Smooth muscle cell (in vitro differentiated cells): Measurements from ENCODE around the gene LRIT2. TPM values are rescaled to one million over a fixed set of nuclear protein-coding genes. Genes with fewer than 3 reads are reported as not detected.

Experiments used
- DNase-seq: peaks from one replicate; lab custom pipeline; 2025; ENCODE audit not compliant: unreplicated experiment; lab: John Stamatoyannopoulos, UW
- H2AFZ ChIP-seq: fragments of 200-600 bp; sonication (generic); 2 replicates; pipeline ENCODE4 v1.6.0; 2016; ENCODE audit warnings: antibody characterized with exemption, low read depth, mild to moderate bottlenecking
- H3F3A ChIP-seq: fragments of 200-600 bp; sonication (generic); 2 replicates; pipeline ENCODE4 v1.6.0; 2017; ENCODE audit warnings: antibody characterized with exemption, low read depth
- H3K27ac ChIP-seq: fragments of 200-600 bp; sonication (generic); 2 replicates; pipeline ENCODE4 v1.5.1; 2016; ENCODE audit warnings: low read depth, mild to moderate bottlenecking
- H3K27me3 ChIP-seq: fragments of 200-600 bp; sonication (generic); 2 replicates; pipeline ENCODE4 v1.6.1; 2016; ENCODE audit warnings: low read depth, mild to moderate bottlenecking
- H3K36me3 ChIP-seq: fragments of 200-600 bp; sonication (generic); 2 replicates; pipeline ENCODE4 v1.5.1; 2016; ENCODE audit warnings: low read depth
- H3K4me1 ChIP-seq: fragments of 200-600 bp; sonication (generic); 2 replicates; pipeline ENCODE4 v1.5.1; 2016; ENCODE audit warnings: low read depth
- H3K4me2 ChIP-seq: fragments of 200-600 bp; sonication (generic); 2 replicates; pipeline ENCODE4 v1.6.0; 2016; ENCODE audit warnings: mild to moderate bottlenecking
- H3K4me3 ChIP-seq: fragments of 200-600 bp; sonication (generic); 2 replicates; pipeline ENCODE4 v1.5.1; 2016; ENCODE audit warnings: mild to moderate bottlenecking
- H3K79me2 ChIP-seq: fragments of 200-600 bp; sonication (generic); 2 replicates; pipeline ENCODE4 v1.6.0; 2016; ENCODE audit warnings: low read depth, mild to moderate bottlenecking
- H3K9ac ChIP-seq: fragments of 200-600 bp; sonication (generic); 2 replicates; pipeline ENCODE4 v1.6.0; 2016; ENCODE audit warnings: low read depth
- H3K9me3 ChIP-seq: fragments of 200-600 bp; sonication (generic); replicated peaks from 2 replicates; pipeline ENCODE4 v1.5.1; 2016; ENCODE audit warnings: low read depth
- H4K20me1 ChIP-seq: fragments of 200-600 bp; sonication (generic); 2 replicates; pipeline ENCODE4 v1.6.0; 2016; ENCODE audit warnings: low read depth
- WGBS: methylation state at CpG from one replicate; pipeline ENCODE4 v1.1.7; 2016; ENCODE audit warnings: low lambda C conversion rate; 5-methylcytosine and 5-hydroxymethylcytosine counted together
- polyA plus RNA-seq: library from polyadenylated mRNA; unstranded; fragments of >200 nt; fragmentation: Nextera tagmentation; extraction: Ambion mirVana; gene quantifications from 2 replicates; pipeline ENCODE4 v1.2.1, GENCODE V29; 2016
- total RNA-seq: library from RNA; depleted of rRNA; stranded (reverse); fragments of >200 nt; gene quantifications from 2 replicates; pipeline ENCODE4 v1.2.3, GENCODE V29; 2014
- TF ChIP-seq, protein P1 (sequence below): fragments of 200-600 bp; sonication (generic); IDR thresholded peaks from 2 replicates; pipeline ENCODE4 v1.5.1; 2017; ENCODE audit warnings: borderline replicate concordance, mild to moderate bottlenecking, antibody characterized with exemption; ENCODE audit not compliant: insufficient read depth, poor library complexity, severe bottlenecking

Gene LRIT2
- total and polyA plus RNA-seq, 2 experiments from 2014 or later = not detected

DNA sequence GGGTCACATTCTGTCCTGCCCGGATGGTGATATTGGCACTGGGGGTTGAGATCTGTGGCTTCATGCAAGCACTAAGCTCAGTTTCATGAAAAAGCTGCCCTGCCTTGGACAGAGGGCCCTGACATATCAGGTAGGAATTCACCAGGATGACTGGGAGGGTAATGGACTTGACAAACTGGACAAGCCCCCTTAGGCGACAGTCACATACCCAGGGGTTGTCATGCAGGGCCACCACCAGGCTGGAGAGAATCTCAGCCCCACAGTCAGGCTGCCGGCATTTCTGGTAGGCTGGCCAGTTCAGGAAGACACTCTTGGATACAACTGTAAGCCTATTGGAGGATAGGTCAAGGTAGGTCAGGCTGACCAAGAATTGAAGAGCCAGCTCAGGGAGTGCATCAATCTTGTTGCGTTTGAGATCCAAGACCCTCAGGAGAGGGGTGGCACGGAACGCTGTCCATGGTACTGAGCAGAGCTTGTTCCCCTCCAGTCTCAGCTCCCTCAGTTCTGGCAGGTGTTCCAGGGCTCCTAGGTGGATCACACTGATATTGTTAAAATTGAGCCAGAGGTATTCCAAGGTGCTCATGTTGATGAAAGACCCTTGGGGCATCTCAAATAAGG is 824 bp downstream of the LRIT2 start:
- TF ChIP-seq, protein P1, sequence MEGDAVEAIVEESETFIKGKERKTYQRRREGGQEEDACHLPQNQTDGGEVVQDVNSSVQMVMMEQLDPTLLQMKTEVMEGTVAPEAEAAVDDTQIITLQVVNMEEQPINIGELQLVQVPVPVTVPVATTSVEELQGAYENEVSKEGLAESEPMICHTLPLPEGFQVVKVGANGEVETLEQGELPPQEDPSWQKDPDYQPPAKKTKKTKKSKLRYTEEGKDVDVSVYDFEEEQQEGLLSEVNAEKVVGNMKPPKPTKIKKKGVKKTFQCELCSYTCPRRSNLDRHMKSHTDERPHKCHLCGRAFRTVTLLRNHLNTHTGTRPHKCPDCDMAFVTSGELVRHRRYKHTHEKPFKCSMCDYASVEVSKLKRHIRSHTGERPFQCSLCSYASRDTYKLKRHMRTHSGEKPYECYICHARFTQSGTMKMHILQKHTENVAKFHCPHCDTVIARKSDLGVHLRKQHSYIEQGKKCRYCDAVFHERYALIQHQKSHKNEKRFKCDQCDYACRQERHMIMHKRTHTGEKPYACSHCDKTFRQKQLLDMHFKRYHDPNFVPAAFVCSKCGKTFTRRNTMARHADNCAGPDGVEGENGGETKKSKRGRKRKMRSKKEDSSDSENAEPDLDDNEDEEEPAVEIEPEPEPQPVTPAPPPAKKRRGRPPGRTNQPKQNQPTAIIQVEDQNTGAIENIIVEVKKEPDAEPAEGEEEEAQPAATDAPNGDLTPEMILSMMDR = no peak
- Histone ChIP-seq H3K79me2 (no peaks in the 10 kb centered on the region), H2AFZ (no peak overlapping the region), H3K9me3 (no peaks in the 10 kb centered on the region), H3K36me3 (no peaks in the 10 kb centered on the region), H3F3A (no peaks in the 10 kb centered on the region), H3K4me2 (no peak overlapping the region), H3K4me3 (no peak overlapping the region), H4K20me1 (no peaks in the 10 kb centered on the region), H3K27me3 (peaks cover 6% of the 10 kb centered on the region), H3K9ac (no peak overlapping the region), H3K4me1 (no peaks in the 10 kb centered on the region), H3K27ac (no peak overlapping the region)
- WGBS = 54% methylated on average over 6 of the region's 6 CpGs
- DNase-seq = no peak

DNA sequence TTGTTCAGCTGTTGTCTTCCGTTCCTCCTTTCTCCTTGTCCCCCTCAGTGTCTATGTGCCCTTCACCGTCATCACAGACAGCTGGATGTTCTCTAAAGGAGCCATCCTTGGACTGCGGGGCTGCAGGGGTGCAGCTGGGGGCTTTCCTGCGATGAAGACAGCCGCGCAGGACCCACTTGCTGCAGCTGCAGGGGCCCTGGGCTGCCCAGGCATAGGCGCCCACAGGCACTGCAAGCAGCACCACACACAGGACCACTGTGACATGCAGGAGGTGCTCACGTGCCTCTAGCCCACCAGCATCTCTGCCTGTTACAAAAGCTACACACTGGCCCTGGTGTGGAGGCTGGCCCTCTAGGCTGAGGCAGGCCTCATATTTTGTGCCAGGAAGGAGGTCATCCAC is 3.4 kb downstream of the LRIT2 start:
- H3K27ac ChIP-seq = no peak overlapping the region
- no peak overlapping the region for H3K9ac ChIP-seq
- H3K9me3 ChIP-seq = no peaks in the 10 kb centered on the region
- TF ChIP-seq, protein P1 = no peak
- no peak overlapping the region for H3K4me3 ChIP-seq
- no peaks in the 10 kb centered on the region for H3K27me3 ChIP-seq
- WGBS = 89% methylated on average over 8 of the region's 8 CpGs
- no peaks in the 10 kb centered on the region for H3F3A ChIP-seq
- no peak overlapping the region for H3K4me2 ChIP-seq
- H3K4me1 ChIP-seq = no peaks in the 10 kb centered on the region
- H3K79me2 ChIP-seq = no peaks in the 10 kb centered on the region
- H2AFZ ChIP-seq = no peak overlapping the region
- no peak for DNase-seq
- H4K20me1 ChIP-seq = no peaks in the 10 kb centered on the region
- no peaks in the 10 kb centered on the region for H3K36me3 ChIP-seq

DNA sequence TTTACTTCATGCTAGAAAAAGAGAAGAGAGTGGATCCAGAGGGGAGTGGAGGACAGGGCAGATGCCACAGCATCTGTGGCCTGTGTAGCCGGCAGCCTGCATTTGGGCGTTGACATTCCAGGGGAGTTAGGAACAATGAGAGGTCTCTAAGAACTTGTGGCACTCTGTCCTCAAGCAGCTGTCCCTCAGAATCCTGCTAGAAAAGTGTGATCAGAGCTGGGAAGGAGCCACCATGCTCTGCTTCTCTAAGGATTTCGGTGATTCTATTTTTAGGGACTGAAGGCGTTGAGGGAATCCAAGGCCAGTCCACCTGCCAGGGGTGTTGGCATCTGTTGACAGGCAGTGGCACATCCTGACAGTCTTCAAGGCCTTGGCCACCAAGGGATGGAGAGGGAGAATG is 7.6 kb downstream of the LRIT2 start:
- Histone ChIP-seq H3K27ac (no peak overlapping the region), H3K36me3 (no peaks in the 10 kb centered on the region), H4K20me1 (no peaks in the 10 kb centered on the region), H3K79me2 (no peaks in the 10 kb centered on the region), H3K4me3 (no peak overlapping the region), H3K4me2 (no peak overlapping the region), H3K9ac (no peak overlapping the region), H3F3A (no peaks in the 10 kb centered on the region), H2AFZ (no peak overlapping the region), H3K27me3 (no peaks in the 10 kb centered on the region), H3K9me3 (no peaks in the 10 kb centered on the region), H3K4me1 (no peaks in the 10 kb centered on the region)
- 97% methylated on average over 4 of the region's 4 CpGs for WGBS
- no peak for DNase-seq
- TF ChIP-seq, protein P1 = no peak

DNA sequence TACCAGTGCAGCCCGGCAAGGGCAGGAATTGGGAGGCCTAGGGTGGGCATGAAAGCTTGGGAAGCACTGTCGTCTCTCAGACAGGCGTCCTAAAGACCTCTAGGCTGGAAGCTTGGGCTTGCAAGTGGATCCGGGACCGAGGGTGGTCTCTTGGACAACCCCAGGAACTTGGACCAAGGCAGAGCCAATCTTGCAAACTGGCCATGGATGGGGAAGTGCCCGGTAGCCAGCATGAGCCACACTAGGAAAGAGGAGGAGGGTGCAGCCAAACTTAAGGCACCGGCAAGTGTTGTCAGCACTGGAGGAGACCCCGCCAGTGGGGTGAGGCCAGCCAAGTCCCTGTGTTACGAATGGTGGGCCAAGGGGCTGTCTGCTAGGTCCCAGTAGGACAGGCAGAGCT is 8.5 kb downstream of the LRIT2 start:
- H3K4me2 ChIP-seq = no peak overlapping the region
- DNase-seq = no peak
- H3K27me3 ChIP-seq = no peaks in the 10 kb centered on the region
- H3K4me3 ChIP-seq = no peak overlapping the region
- H2AFZ ChIP-seq = no peak overlapping the region
- no peaks in the 10 kb centered on the region for H3K36me3 ChIP-seq
- H4K20me1 ChIP-seq = no peaks in the 10 kb centered on the region
- no peak overlapping the region for H3K9ac ChIP-seq
- TF ChIP-seq, protein P1 = no peak
- H3K79me2 ChIP-seq = no peaks in the 10 kb centered on the region
- H3F3A ChIP-seq = no peaks in the 10 kb centered on the region
- WGBS = 86% methylated on average over 9 of the region's 9 CpGs
- no peak overlapping the region for H3K27ac ChIP-seq
- no peaks in the 10 kb centered on the region for H3K9me3 ChIP-seq
- H3K4me1 ChIP-seq = no peaks in the 10 kb centered on the region
